SK-N-SH (cell line): ENCODE measurements around the gene CAST. TPM values are rescaled to one million over a fixed set of nuclear protein-coding genes. Genes with fewer than 3 reads are reported as not detected.

Experiments used
- CTCF ChIA-PET: fragments of 300-600, 350-600 bp; formaldehyde crosslinking; extraction: SDS; loops from one replicate; lab custom pipeline; 2021; lab: Yijun Ruan, JAX
- POLR2A ChIA-PET: fragments of 350-600 bp; sonication (Branson Sonifier 250); formaldehyde crosslinking; extraction: SDS; loops from one replicate; lab custom pipeline; 2020; ENCODE audit warnings: antibody characterized with exemption, inconsistent platforms; lab: Yijun Ruan, JAX
- DNase-seq: peaks from one replicate; pipeline ENCODE4 v3.0.0; 2012
- H2AFZ ChIP-seq: fragments of 200-600 bp; sonication (generic); 2 replicates; pipeline ENCODE4 v1.8.1; 2016; ENCODE audit warnings: antibody characterized with exemption, mild to moderate bottlenecking, low read depth
- H3F3A ChIP-seq: fragments of 200-600 bp; sonication (generic); replicated peaks from 2 replicates; pipeline ENCODE3; 2016; ENCODE audit warnings: antibody characterized with exemption, mild to moderate bottlenecking; ENCODE audit not compliant: insufficient read depth
- H3K27ac ChIP-seq, 2 experiments: fragments of 200-500 bp in 1 of 2; fragments of 200-600 bp in 1 of 2; sonication (Bioruptor generic) in 1 of 2; sonication (generic), shearing (Covaris generic) in 1 of 2; 2 replicates each; pipeline versions ENCODE4 v1.5.1 to v1.6.1; 2014 to 2016; ENCODE audit warnings: low read depth in 2 of 2, inconsistent platforms in 1 of 2, low read length in 1 of 2, mild to moderate bottlenecking in 1 of 2, mixed read lengths in 1 of 2
- H3K27me3 ChIP-seq: fragments of 200-600 bp; sonication (generic), shearing (Covaris generic); 2 replicates; pipeline ENCODE4 v1.6.1; 2016; ENCODE audit warnings: mixed run types; ENCODE audit not compliant: insufficient read depth
- H3K36me3 ChIP-seq, 2 experiments: fragments of 200-500 bp in 1 of 2; fragments of 200-600 bp in 1 of 2; sonication (Bioruptor generic) in 1 of 2; sonication (generic) in 1 of 2; replicated peaks in 1 of 2; 2 replicates each; pipeline versions ENCODE3 to v1.5.1; 2014 to 2016; ENCODE audit warnings: low read length in 1 of 2, mild to moderate bottlenecking in 1 of 2; ENCODE audit not compliant: insufficient read depth in 2 of 2, control insufficient read depth in 1 of 2
- H3K4me1 ChIP-seq, 2 experiments: fragments of 200-500 bp in 1 of 2; fragments of 200-600 bp in 1 of 2; sonication (Bioruptor generic) in 1 of 2; sonication (generic), shearing (Covaris generic) in 1 of 2; 2 replicates each; pipeline versions ENCODE4 v1.5.1 to v1.6.1; 2014 to 2016; ENCODE audit warnings: low read depth in 1 of 2, low read length in 1 of 2, mixed run types in 1 of 2; ENCODE audit not compliant: insufficient read depth in 2 of 2, control insufficient read depth in 1 of 2
- H3K4me2 ChIP-seq: fragments of 200-600 bp; sonication (generic), shearing (Covaris generic); 2 replicates; pipeline ENCODE4 v1.6.1; 2017; ENCODE audit warnings: mixed run types
- H3K4me3 ChIP-seq, 2 experiments: fragments of 200-500 bp in 1 of 2; fragments of 200-600 bp in 1 of 2; sonication (Bioruptor generic) in 1 of 2; sonication (generic), shearing (Covaris generic) in 1 of 2; 2 replicates each; pipeline versions ENCODE4 v1.5.1 to v1.8.1; 2014 to 2016; ENCODE audit warnings: low read depth in 2 of 2, inconsistent platforms in 1 of 2, low read length in 1 of 2, mild to moderate bottlenecking in 1 of 2, mixed read lengths in 1 of 2, moderate library complexity in 1 of 2
- H3K79me2 ChIP-seq: fragments of 200-600 bp; sonication (generic); 2 replicates; pipeline ENCODE4 v1.8.1; 2017; ENCODE audit warnings: mild to moderate bottlenecking; ENCODE audit not compliant: insufficient read depth
- H3K9ac ChIP-seq: fragments of 200-600 bp; sonication (generic); 2 replicates; pipeline ENCODE4 v1.6.1; 2017; ENCODE audit warnings: mixed run types
- H3K9me2 ChIP-seq: fragments of 200-600 bp; sonication (generic); 2 replicates; pipeline ENCODE4 v1.6.1; 2017; ENCODE audit warnings: mixed run types
- H3K9me3 ChIP-seq: fragments of 200-600 bp; sonication (generic); 2 replicates; pipeline ENCODE4 v1.6.1; 2017; ENCODE audit warnings: mixed run types, mild to moderate bottlenecking, moderate library complexity
- H4K20me1 ChIP-seq: fragments of 200-600 bp; sonication (generic); 2 replicates; pipeline ENCODE4 v1.6.1; 2017; ENCODE audit warnings: mild to moderate bottlenecking, mixed run types; ENCODE audit not compliant: insufficient read depth
- CHD2 ChIP-seq: fragments of 150-350 bp; IDR thresholded peaks from 2 replicates; pipeline ENCODE4 v1.6.1; 2018; ENCODE audit warnings: low read length; ENCODE audit not compliant: partially characterized antibody
- EP300 ChIP-seq, 2 experiments: IDR thresholded peaks; 2 replicates each; pipeline versions ENCODE4 v1.4.0 to v1.6.1; 2012; ENCODE audit warnings: borderline replicate concordance in 1 of 2, low read depth in 1 of 2, low read length in 1 of 2
- FOSL2 ChIP-seq: IDR thresholded peaks from 2 replicates; pipeline ENCODE4 v1.4.0; 2012; ENCODE audit warnings: low read depth, mild to moderate bottlenecking, moderate library complexity, borderline replicate concordance
- FOXM1 ChIP-seq: IDR thresholded peaks from 2 replicates; pipeline ENCODE4 v1.4.0; 2012; ENCODE audit warnings: low read depth, mild to moderate bottlenecking
- GATA2 ChIP-seq: sonication (generic); formaldehyde crosslinking; IDR thresholded peaks from 2 replicates; pipeline ENCODE4 v1.5.0; 2020; ENCODE audit warnings: mild to moderate bottlenecking, missing genetic modification reagents
- JUND ChIP-seq: IDR thresholded peaks from 2 replicates; pipeline ENCODE4 v1.4.0; 2012
- MEF2A ChIP-seq: IDR thresholded peaks from 2 replicates; pipeline ENCODE4 v1.4.0; 2012; ENCODE audit warnings: low read depth, borderline replicate concordance
- NFIC ChIP-seq: IDR thresholded peaks from 2 replicates; pipeline ENCODE4 v1.4.0; 2012; ENCODE audit warnings: borderline replicate concordance
- NRF1 ChIP-seq: IDR thresholded peaks from 2 replicates; pipeline ENCODE4 v1.6.1; 2012; ENCODE audit warnings: low read depth, mild to moderate bottlenecking, low read length
- RFX5 ChIP-seq: IDR thresholded peaks from 2 replicates; pipeline ENCODE4 v1.6.1; 2012; ENCODE audit warnings: mild to moderate bottlenecking, improper control_type of control experiment, low read length
- RXRA ChIP-seq: IDR thresholded peaks from 2 replicates; pipeline ENCODE4 v1.4.0; 2012; ENCODE audit warnings: low read depth, mild to moderate bottlenecking, borderline replicate concordance
- SIN3A ChIP-seq: IDR thresholded peaks from 2 replicates; pipeline ENCODE4 v1.6.1; 2012; ENCODE audit warnings: low read depth, mild to moderate bottlenecking, low read length, moderate library complexity, borderline replicate concordance
- SMC3 ChIP-seq: IDR thresholded peaks from 2 replicates; pipeline ENCODE4 v1.6.1; 2012; ENCODE audit warnings: low read depth, low read length, improper control_type of control experiment
- TCF12 ChIP-seq: IDR thresholded peaks from 2 replicates; pipeline ENCODE4 v1.4.0; 2012
- YY1 ChIP-seq: IDR thresholded peaks from 2 replicates; pipeline ENCODE4 v1.4.0; 2012; ENCODE audit warnings: low read depth, mild to moderate bottlenecking
- WGBS: methylation state at CpG from one replicate; pipeline ENCODE4 v1.1.6; 2017; ENCODE audit warnings: low lambda C conversion rate; 5-methylcytosine and 5-hydroxymethylcytosine counted together
- polyA plus RNA-seq, 3 experiments: library from polyadenylated mRNA; depleted of rRNA; stranded (reverse); fragments of >200 nt; gene quantifications; 2 replicates each; pipeline ENCODE4 v1.2.3, GENCODE V29; 2012
- TF ChIP-seq, protein P1 (sequence below): IDR thresholded peaks from 2 replicates; pipeline ENCODE4; 2012
- TF ChIP-seq, protein P2 (sequence below): IDR thresholded peaks from 2 replicates; pipeline ENCODE4 v1.4.0; 2012; ENCODE audit warnings: low read depth

Gene CAST
- polyA plus RNA-seq, 1 of the 3 experiments (the other 2 are of a cell fraction): 82.9 TPM

DNA sequence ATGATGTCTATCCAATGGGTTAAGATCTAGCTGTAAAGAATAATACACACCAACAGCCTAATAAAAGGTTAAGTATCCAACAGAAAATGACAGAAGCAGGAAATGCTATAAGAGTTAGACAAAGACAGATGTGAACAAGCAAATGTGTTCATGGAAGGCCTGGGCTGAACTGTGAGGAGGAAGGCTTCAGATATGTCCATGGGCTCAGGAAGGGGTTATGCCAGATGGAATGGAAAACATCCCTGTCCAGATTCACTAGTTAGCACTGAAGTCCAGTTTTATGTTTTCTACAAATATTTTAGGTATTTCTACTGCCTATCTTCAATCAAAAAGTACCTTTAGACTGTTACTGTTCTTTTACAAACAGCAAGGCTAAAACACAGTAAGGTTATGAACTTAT lies 118.5 kb downstream of the CAST start:
- Histone ChIP-seq H3K4me2 (no peak overlapping the region), H3K9me3 (no peaks in the 10 kb centered on the region), H3K36me3 (peaks cover 50 to 54% of the 10 kb centered on the region in 2 experiments), H3K27ac (peak overlapping the region; percentile 43 to 60; a peak in 3 of 4 replicates), H2AFZ (no peak overlapping the region), H3K79me2 (no peaks in the 10 kb centered on the region), H4K20me1 (no peaks in the 10 kb centered on the region), H3K9me2 (no peaks in the 10 kb centered on the region), H3K4me1 (no peaks in the 10 kb centered on the region; a peak in 2 of 4 replicates), H3K27me3 (no peaks in the 10 kb centered on the region), H3F3A (peaks cover 22% of the 10 kb centered on the region), H3K4me3 (no peak overlapping the region), H3K9ac (no peak overlapping the region)
- DNase-seq: no peak
- TF ChIP-seq SIN3A (0 out of 2 replicates have a peak, but pooled peaks have one; percentile 11), FOXM1 (no peak), NRF1 (no peak), GATA2 (no peak), SMC3 (no peak), TCF12 (0 out of 2 replicates have a peak, but pooled peaks have one; percentile 1)
- POLR2A ChIA-PET: no interaction called here
- CTCF ChIA-PET: interaction anchor here (1.5 kb wide), 1 partner anchor 28 kb away, joined by 5 read pairs; no protein-coding TSS in a partner anchor

DNA sequence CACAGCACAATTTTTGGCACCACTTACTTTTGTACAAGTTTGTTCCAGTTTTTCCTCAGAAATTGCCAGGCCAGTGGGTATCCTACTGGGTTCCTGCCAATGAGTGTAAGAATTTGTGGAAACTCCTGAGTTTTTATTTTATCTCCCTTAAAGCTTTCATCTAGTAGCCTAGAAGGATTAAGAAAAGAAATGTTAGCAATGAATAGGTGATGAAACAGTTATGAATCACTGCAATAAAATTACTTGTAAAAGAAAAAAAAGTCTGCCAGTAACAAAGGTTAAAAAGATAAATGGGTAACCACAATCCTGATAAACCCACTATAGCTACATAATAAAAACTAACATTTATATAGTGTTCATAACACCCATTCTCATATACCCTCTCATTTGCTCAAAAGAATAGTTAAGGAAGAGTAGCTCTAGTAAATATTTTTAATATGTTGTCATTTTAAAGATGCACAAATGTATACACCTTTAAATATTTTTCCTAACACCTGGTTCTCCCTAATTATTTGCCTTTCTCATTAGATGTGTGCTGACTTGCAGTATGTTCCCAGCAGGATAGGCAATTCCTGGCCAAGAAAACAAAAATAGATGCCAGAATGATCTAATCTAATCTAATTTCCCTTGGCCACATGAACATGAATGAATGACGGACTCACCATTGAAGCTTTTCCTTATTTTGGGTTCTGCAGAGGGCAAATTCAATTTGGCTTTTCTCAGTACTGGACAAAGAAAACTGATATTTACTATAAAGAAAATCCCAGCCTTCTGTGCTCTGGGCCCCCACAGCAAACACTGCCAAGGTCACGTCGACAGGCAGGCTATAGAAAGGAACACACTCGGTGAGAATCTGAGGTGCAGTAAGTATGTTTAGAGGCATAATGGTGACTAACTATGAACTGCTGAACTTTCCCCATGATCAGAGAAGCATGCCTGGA lies 119.1 kb downstream of the CAST start:
- Histone ChIP-seq H3K4me2 (no peak overlapping the region), H3K9me3 (no peaks in the 10 kb centered on the region), H3F3A (peaks cover 25% of the 10 kb centered on the region), H3K36me3 (peaks cover 47 to 51% of the 10 kb centered on the region in 2 experiments), H3K9me2 (no peaks in the 10 kb centered on the region), H3K9ac (no peak overlapping the region), H4K20me1 (no peaks in the 10 kb centered on the region), H3K4me1 (no peaks in the 10 kb centered on the region; a peak in 2 of 4 replicates), H2AFZ (no peak overlapping the region), H3K79me2 (no peaks in the 10 kb centered on the region), H3K27me3 (no peaks in the 10 kb centered on the region), H3K27ac (peak overlapping the region; percentile 43 to 60; a peak in 3 of 4 replicates), H3K4me3 (no peak overlapping the region)
- CTCF ChIA-PET: interaction anchor here (1.5 kb wide), 1 partner anchor 29 kb away, joined by 5 read pairs; no protein-coding TSS in a partner anchor
- no peak for TF ChIP-seq CHD2
- peak; percentile 29; the same call in 1 of the 2 replicates for TF ChIP-seq FOSL2
- no peak for TF ChIP-seq TCF12
- TF ChIP-seq MEF2A: no peak
- peak; percentile 45 for TF ChIP-seq NFIC
- TF ChIP-seq RXRA: peak; percentile 16; the same call in 1 of the 2 replicates
- 0 out of 2 replicates have a peak, but pooled peaks have one; percentile 7 for TF ChIP-seq SIN3A
- no peak for TF ChIP-seq EP300 (IDR thresholded peaks at IDR 0.05; ENCODE audit: borderline replicate concordance in 1 of 2, low read depth in 1 of 2, low read length in 1 of 2)
- TF ChIP-seq, protein P1, sequence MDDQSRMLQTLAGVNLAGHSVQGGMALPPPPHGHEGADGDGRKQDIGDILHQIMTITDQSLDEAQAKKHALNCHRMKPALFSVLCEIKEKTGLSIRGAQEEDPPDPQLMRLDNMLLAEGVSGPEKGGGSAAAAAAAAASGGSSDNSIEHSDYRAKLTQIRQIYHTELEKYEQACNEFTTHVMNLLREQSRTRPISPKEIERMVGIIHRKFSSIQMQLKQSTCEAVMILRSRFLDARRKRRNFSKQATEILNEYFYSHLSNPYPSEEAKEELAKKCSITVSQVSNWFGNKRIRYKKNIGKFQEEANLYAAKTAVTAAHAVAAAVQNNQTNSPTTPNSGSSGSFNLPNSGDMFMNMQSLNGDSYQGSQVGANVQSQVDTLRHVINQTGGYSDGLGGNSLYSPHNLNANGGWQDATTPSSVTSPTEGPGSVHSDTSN: peak; percentile 21; the same call in 1 of the 2 replicates
- TF ChIP-seq, protein P2, sequence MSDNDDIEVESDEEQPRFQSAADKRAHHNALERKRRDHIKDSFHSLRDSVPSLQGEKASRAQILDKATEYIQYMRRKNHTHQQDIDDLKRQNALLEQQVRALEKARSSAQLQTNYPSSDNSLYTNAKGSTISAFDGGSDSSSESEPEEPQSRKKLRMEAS: no peak
- TF ChIP-seq YY1: no peak
- TF ChIP-seq RFX5: no peak
- peak; percentile 44; the same call in 1 of the 2 replicates for TF ChIP-seq JUND
- POLR2A ChIA-PET: no interaction called here
- no peak for DNase-seq
- 81% methylated on average over 4 of the region's 4 CpGs for WGBS
